HG03280 (cell line): ENCODE measurements around the gene RPL12.

Experiments used
- ATAC-seq: cut with Tn5 transposase; IDR thresholded peaks from one replicate; pipeline ENCODE4 v1.9.1; 2021; ENCODE audit warnings: mild to moderate bottlenecking, moderate library complexity; ENCODE audit not compliant: unreplicated experiment

RPL12 gene

GRCh38 chr9:127444283-127444920 lies 6.8 kb downstream of the RPL12 start:
- no peak for ATAC-seq

- no peak for ATAC-seq
These were observed 12.8 kb downstream of the RPL12 start for GRCh38 chr9:127438394-127438793.

GRCh38 chr9:127437497-127438264 lies 13.5 kb downstream of the RPL12 start:
- ATAC-seq, result no peak

GRCh38 chr9:127430415-127430814 lies 20.8 kb downstream of the RPL12 start:
- ATAC-seq, result no peak

- no peak for ATAC-seq
These were observed 22.9 kb downstream of the RPL12 start for GRCh38 chr9:127428348-127428747.

GRCh38 chr9:127426756-127427155 lies 24.4 kb downstream of the RPL12 start:
- ATAC-seq, result no peak

GRCh38 chr9:127424676-127424999 lies 26.6 kb downstream of the RPL12 start:
- peak; percentile 20 for ATAC-seq

GRCh38 chr9:127423934-127424675 lies 27.1 kb downstream of the RPL12 start, which contains the start of gene ZNF79:
ZNF79 (plus strand) TSS chr9:127424382; CDS start chr9:127424788, 406 bp downstream.
- peak; percentile 84 for ATAC-seq

- ATAC-seq, result no peak
These were observed 27.7 kb downstream of the RPL12 start for GRCh38 chr9:127423476-127423933.

GRCh38 chr9:127422787-127423186 lies 28.4 kb downstream of the RPL12 start:
- ATAC-seq, result no peak

GRCh38 chr9:127422133-127422782 lies 28.9 kb downstream of the RPL12 start:
- no peak for ATAC-seq

- ATAC-seq, result no peak
These were observed 30.1 kb downstream of the RPL12 start for GRCh38 chr9:127421057-127421456.

- ATAC-seq, result no peak
These were observed 31.9 kb downstream of the RPL12 start for GRCh38 chr9:127419348-127419747.

- no peak for ATAC-seq
These were observed 33.2 kb downstream of the RPL12 start for GRCh38 chr9:127418037-127418471.

GRCh38 chr9:127417131-127418036 lies 33.8 kb downstream of the RPL12 start:
- no peak for ATAC-seq

- ATAC-seq, result no peak
These were observed 35.5 kb downstream of the RPL12 start for GRCh38 chr9:127415657-127416056.

- ATAC-seq, result no peak
These were observed 36.1 kb downstream of the RPL12 start for GRCh38 chr9:127415141-127415540.

GRCh38 chr9:127411122-127411521 lies 40.1 kb downstream of the RPL12 start:
- ATAC-seq, result no peak

- ATAC-seq, result no peak
These were observed 43.7 kb downstream of the RPL12 start for GRCh38 chr9:127407492-127407843.

GRCh38 chr9:127406799-127407491 lies 44.3 kb downstream of the RPL12 start:
- no peak for ATAC-seq
